Activated CD4-positive, CD25-positive, alpha-beta regulatory T cell (primary cell): ENCODE data around the gene WARS2.
A peak's percentile ranks its signal among the peaks of the same experiment; 100 is the strongest.
"Not testable (repeated sequence)": the region's sequence is repeated elsewhere in the genome, so short reads cannot be mapped to it uniquely, and the experiment has no call there.

Experiments
- DNase-seq, 4 experiments: peaks; one replicate each; lab custom pipeline; 2025; lab: John Stamatoyannopoulos, UW

The WARS2 gene

GRCh38 chr1:119139857-119140176 is 636 bp downstream of the WARS2 start:
- no peak for DNase-seq

- peak in 1 of 4 experiments; percentile 3 for DNase-seq
Observed at GRCh38 chr1:119139403-119139802, 1.1 kb downstream of the WARS2 start.

GRCh38 chr1:119136401-119136800 is 4.1 kb downstream of the WARS2 start:
- DNase-seq, result no peak

GRCh38 chr1:119133987-119134386 is 6.5 kb downstream of the WARS2 start:
- no peak for DNase-seq

- DNase-seq, result no peak
Observed at GRCh38 chr1:119132179-119132578, 8.3 kb downstream of the WARS2 start.

- DNase-seq, result no peak
Observed at GRCh38 chr1:119125874-119126273, 14.6 kb downstream of the WARS2 start.

- DNase-seq, result no peak
Observed at GRCh38 chr1:119124764-119125163, 15.7 kb downstream of the WARS2 start.

GRCh38 chr1:119121872-119122271 is 18.6 kb downstream of the WARS2 start:
- DNase-seq, result not testable (repeated sequence)

- no peak for DNase-seq
Observed at GRCh38 chr1:119116725-119117124, 23.7 kb downstream of the WARS2 start.

GRCh38 chr1:119115736-119116135 is 24.7 kb downstream of the WARS2 start:
- DNase-seq, result no peak

GRCh38 chr1:119115311-119115710 is 25.1 kb downstream of the WARS2 start:
- DNase-seq, result no peak

GRCh38 chr1:119114786-119115185 is 25.7 kb downstream of the WARS2 start:
- DNase-seq, result no peak

GRCh38 chr1:119112791-119113190 is 27.7 kb downstream of the WARS2 start:
- DNase-seq, result no peak

GRCh38 chr1:119112244-119112643 is 28.2 kb downstream of the WARS2 start:
- DNase-seq, result no peak

- no peak for DNase-seq
Observed at GRCh38 chr1:119108988-119109387, 31.5 kb downstream of the WARS2 start.

GRCh38 chr1:119103764-119104163 is 36.7 kb downstream of the WARS2 start:
- no peak for DNase-seq

GRCh38 chr1:119102051-119102450 is 38.4 kb downstream of the WARS2 start:
- no peak for DNase-seq

GRCh38 chr1:119101563-119101962 is 38.9 kb downstream of the WARS2 start:
- DNase-seq, result no peak

GRCh38 chr1:119099775-119100174 is 40.7 kb downstream of the WARS2 start:
- no peak for DNase-seq

- DNase-seq, result no peak
Observed at GRCh38 chr1:119097380-119097779, 43.1 kb downstream of the WARS2 start.

GRCh38 chr1:119093721-119094120 is 46.7 kb downstream of the WARS2 start:
- DNase-seq, result no peak

- no peak for DNase-seq
Observed at GRCh38 chr1:119091618-119092017, 48.8 kb downstream of the WARS2 start.

- DNase-seq, result no peak
Observed at GRCh38 chr1:119090250-119090649, 50.2 kb downstream of the WARS2 start.

GRCh38 chr1:119086830-119087229 is 53.6 kb downstream of the WARS2 start:
- DNase-seq, result no peak

- no peak for DNase-seq
Observed at GRCh38 chr1:119084798-119085197, 55.7 kb downstream of the WARS2 start.
